Ramos (cell line): Measurements from ENCODE around the gene PRKAR1B.
"Not testable (repeated sequence)": the region's sequence is repeated elsewhere in the genome, so short reads cannot be mapped to it uniquely, and the experiment has no call there.

ENCODE experiments used
- in situ Hi-C: fragments of 300-500 bp; cut with MboI; formaldehyde crosslinking; loops from one replicate; pipeline ENCODE4 v1.14.3; 2022; ENCODE audit warnings: low sequenced_read_pairs; ENCODE audit not compliant: unreplicated experiment

PRKAR1B gene

GRCh38 chr7:552151-552867 is 174.8 kb downstream of the PRKAR1B start:
- in situ Hi-C loops = not testable (repeated sequence)

GRCh38 chr7:551615-551970 is 175.5 kb downstream of the PRKAR1B start:
- in situ Hi-C loops = not testable (repeated sequence)

GRCh38 chr7:550881-551614 is 176.0 kb downstream of the PRKAR1B start:
- in situ Hi-C loops = no loop called here

GRCh38 chr7:549891-550625 is 177.0 kb downstream of the PRKAR1B start:
- in situ Hi-C loops = no loop called here

GRCh38 chr7:549066-549890 is 177.8 kb downstream of the PRKAR1B start:
- in situ Hi-C loops = no loop called here

- in situ Hi-C loops = no loop called here
These were observed 178.7 kb downstream of the PRKAR1B start for GRCh38 chr7:548401-548800.

- in situ Hi-C loops = no loop called here
These were observed 181.6 kb downstream of the PRKAR1B start for GRCh38 chr7:545470-545869.

GRCh38 chr7:544338-545221 is 182.5 kb downstream of the PRKAR1B start:
- in situ Hi-C loops = no loop called here

- in situ Hi-C loops = no loop called here
These were observed 183.4 kb downstream of the PRKAR1B start for GRCh38 chr7:543501-544337.

GRCh38 chr7:542713-543500 is 184.2 kb downstream of the PRKAR1B start:
- in situ Hi-C loops = no loop called here

- in situ Hi-C loops = no loop called here
These were observed 184.9 kb downstream of the PRKAR1B start for GRCh38 chr7:542131-542712.

GRCh38 chr7:541661-542060 is 185.4 kb downstream of the PRKAR1B start:
- in situ Hi-C loops = no loop called here

GRCh38 chr7:540997-541396 is 186.1 kb downstream of the PRKAR1B start:
- in situ Hi-C loops = no loop called here

- in situ Hi-C loops = no loop called here
These were observed 186.5 kb downstream of the PRKAR1B start for GRCh38 chr7:540579-540978.

GRCh38 chr7:539731-540411 is 187.2 kb downstream of the PRKAR1B start:
- in situ Hi-C loops = no loop called here

GRCh38 chr7:538764-539685 is 188.1 kb downstream of the PRKAR1B start:
- in situ Hi-C loops = no loop called here
